ENCODE measurements around the gene FEN1.

FEN1 gene

GRCh38 chr11:61802605-61803004 is 9.9 kb downstream of the FEN1 start:
- H3K9me3 Mint-ChIP-seq: no peaks in the 10 kb centered on the region
- CTCF ChIA-PET: no interaction called here
- H3K27ac Mint-ChIP-seq: no peak overlapping the region
- DNase-seq: no peak
- H3K27me3 Mint-ChIP-seq: no peaks in the 10 kb centered on the region
- peaks cover 57% of the 10 kb centered on the region for H3K36me3 Mint-ChIP-seq
- no peak overlapping the region for H3K4me3 Mint-ChIP-seq
- peaks cover 15% of the 10 kb centered on the region for H3K4me1 Mint-ChIP-seq

- H3K4me1 Mint-ChIP-seq: peaks cover 12% of the 10 kb centered on the region
- no peak overlapping the region for H3K4me3 Mint-ChIP-seq
- DNase-seq: no peak
- no peaks in the 10 kb centered on the region for H3K27me3 Mint-ChIP-seq
- CTCF ChIA-PET: interaction anchor here (1.1 kb wide), 1 partner anchor 12 kb away, joined by 4 read pairs; no protein-coding TSS in a partner anchor
- no peak overlapping the region for H3K27ac Mint-ChIP-seq
- H3K9me3 Mint-ChIP-seq: no peaks in the 10 kb centered on the region
- peaks cover 62% of the 10 kb centered on the region for H3K36me3 Mint-ChIP-seq
Observed at GRCh38 chr11:61803889-61804647, 11.4 kb downstream of the FEN1 start.

GRCh38 chr11:61805146-61805545 is 12.4 kb downstream of the FEN1 start:
- CTCF ChIA-PET: interaction anchor here (0.8 to 1.3 kb wide), 3 partner anchors 8 to 72 kb away, joined by 3 to 4 read pairs (median 3); no protein-coding TSS in a partner anchor
- no peaks in the 10 kb centered on the region for H3K9me3 Mint-ChIP-seq
- peaks cover 4% of the 10 kb centered on the region for H3K4me1 Mint-ChIP-seq
- no peak overlapping the region for H3K4me3 Mint-ChIP-seq
- peaks cover 60% of the 10 kb centered on the region for H3K36me3 Mint-ChIP-seq
- no peaks in the 10 kb centered on the region for H3K27me3 Mint-ChIP-seq
- no peak overlapping the region for H3K27ac Mint-ChIP-seq
- DNase-seq: no peak

GRCh38 chr11:61806785-61807184 is 14.1 kb downstream of the FEN1 start:
- H3K27me3 Mint-ChIP-seq: no peaks in the 10 kb centered on the region
- no peaks in the 10 kb centered on the region for H3K9me3 Mint-ChIP-seq
- no peaks in the 10 kb centered on the region for H3K4me1 Mint-ChIP-seq
- no peak overlapping the region for H3K27ac Mint-ChIP-seq
- CTCF ChIA-PET: interaction anchor here (2.1 kb wide), 1 partner anchor 9 kb away, joined by 13 read pairs; no protein-coding TSS in a partner anchor
- no peak overlapping the region for H3K4me3 Mint-ChIP-seq
- no peak for DNase-seq
- peaks cover 68% of the 10 kb centered on the region for H3K36me3 Mint-ChIP-seq

- Mint-ChIP-seq H3K27ac (no peak overlapping the region), H3K36me3 (peaks cover 72% of the 10 kb centered on the region), H3K4me3 (no peak overlapping the region), H3K9me3 (peaks cover 1% of the 10 kb centered on the region), H3K4me1 (peaks cover 12% of the 10 kb centered on the region), H3K27me3 (peaks cover 13% of the 10 kb centered on the region)
- CTCF ChIA-PET: interaction anchor here (9.0 kb wide), 1 partner anchor 13 kb away, joined by 72 read pairs; no protein-coding TSS in a partner anchor
- DNase-seq: no peak
Observed at GRCh38 chr11:61810671-61811175, 18.0 kb downstream of the FEN1 start.

- H3K4me3 Mint-ChIP-seq: no peak overlapping the region
- H3K27me3 Mint-ChIP-seq: peaks cover 24% of the 10 kb centered on the region
- no peak for DNase-seq
- peaks cover 15% of the 10 kb centered on the region for H3K4me1 Mint-ChIP-seq
- CTCF ChIA-PET: interaction anchor here (9.0 kb wide), 1 partner anchor 14 kb away, joined by 72 read pairs; no protein-coding TSS in a partner anchor
- H3K36me3 Mint-ChIP-seq: peaks cover 71% of the 10 kb centered on the region
- peaks cover 1% of the 10 kb centered on the region for H3K9me3 Mint-ChIP-seq
- peak overlapping the region; percentile 3 for H3K27ac Mint-ChIP-seq
Observed at GRCh38 chr11:61811831-61812230, 19.1 kb downstream of the FEN1 start.

GRCh38 chr11:61812736-61813411 is 20.2 kb downstream of the FEN1 start:
- no peak overlapping the region for H3K27ac Mint-ChIP-seq
- CTCF ChIA-PET: interaction anchor here (9.0 kb wide), 1 partner anchor 15 kb away, joined by 72 read pairs; no protein-coding TSS in a partner anchor

GRCh38 chr11:61814247-61814957 is 21.7 kb downstream of the FEN1 start:
- H3K4me1 Mint-ChIP-seq: peaks cover 21% of the 10 kb centered on the region
- H3K36me3 Mint-ChIP-seq: peaks cover 53% of the 10 kb centered on the region
- DNase-seq: peak; percentile 54
- H3K9me3 Mint-ChIP-seq: peaks cover 1% of the 10 kb centered on the region
- peak overlapping the region; percentile 93 for H3K27ac Mint-ChIP-seq
- H3K27me3 Mint-ChIP-seq: peaks cover 44% of the 10 kb centered on the region
- CTCF ChIA-PET: interaction anchor here (1.0 to 9.0 kb wide), 8 partner anchors 7 to 268 kb away, joined by 3 to 72 read pairs (median 4); partner anchors contain the start of genes FADS2 and FEN1
- H3K4me3 Mint-ChIP-seq: peak overlapping the region; percentile 95

More at GRCh38 chr11:61812736-61813411, 20.2 kb downstream of the FEN1 start:
- Mint-ChIP-seq H3K4me3 (no peak overlapping the region), H3K36me3 (peaks cover 64% of the 10 kb centered on the region), H3K27me3 (peaks cover 34% of the 10 kb centered on the region), H3K9me3 (peaks cover 1% of the 10 kb centered on the region), H3K4me1 (peaks cover 21% of the 10 kb centered on the region)
- DNase-seq: no peak

- Mint-ChIP-seq H3K4me3 (peak overlapping the region; percentile 95), H3K9me3 (peaks cover 1% of the 10 kb centered on the region), H3K27ac (peak overlapping the region; percentile 93), H3K4me1 (peaks cover 21% of the 10 kb centered on the region), H3K27me3 (peaks cover 48% of the 10 kb centered on the region), H3K36me3 (peaks cover 48% of the 10 kb centered on the region)
- CTCF ChIA-PET: interaction anchor here (0.8 to 9.0 kb wide), 10 partner anchors 8 to 267 kb away, joined by 3 to 72 read pairs (median 4); partner anchors contain the start of genes FADS2 and FEN1
- peak; percentile 74 for DNase-seq
Observed at GRCh38 chr11:61814958-61815789, 22.5 kb downstream of the FEN1 start.

GRCh38 chr11:61815790-61816735 is 23.4 kb downstream of the FEN1 start:
- Mint-ChIP-seq H3K27me3 (peaks cover 53% of the 10 kb centered on the region), H3K9me3 (peaks cover 1% of the 10 kb centered on the region), H3K4me1 (peaks cover 21% of the 10 kb centered on the region), H3K36me3 (peaks cover 40% of the 10 kb centered on the region), H3K4me3 (peak overlapping the region; percentile 95), H3K27ac (peak overlapping the region; percentile 93)
- peak; percentile 82 for DNase-seq
- CTCF ChIA-PET: interaction anchor here (0.8 to 9.0 kb wide), 7 partner anchors 8 to 81 kb away, joined by 4 to 72 read pairs (median 5); partner anchors contain the start of genes FADS2 and FEN1

GRCh38 chr11:61816736-61817455 is 24.2 kb downstream of the FEN1 start, which contains the start of gene FADS1:
Gene FADS1 (minus strand): TSS chr11:61817003. CDS start chr11:61816929, 74 bp downstream.
- H3K27ac Mint-ChIP-seq: peak within 1 kb of the TSS; percentile 93
- H3K27me3 Mint-ChIP-seq: peaks cover 56% of the 10 kb centered on the region
- peak; percentile 93 for DNase-seq
- peak within 1 kb of the TSS; percentile 95 for H3K4me3 Mint-ChIP-seq
- H3K4me1 Mint-ChIP-seq: peaks cover 21% of the 10 kb centered on the region
- CTCF ChIA-PET: interaction anchor here (2.7 to 9.0 kb wide), 3 partner anchors 12 to 19 kb away, joined by 7 to 72 read pairs (median 20); partner anchors contain the start of gene FADS2
- H3K36me3 Mint-ChIP-seq: peaks cover 33% of the 10 kb centered on the region
- peaks cover 1% of the 10 kb centered on the region for H3K9me3 Mint-ChIP-seq

All from activated naive CD4-positive, alpha-beta T cell treated with anti-CD3 and anti-CD28 coated beads, Interleukin-2, amount 10 ng/mL, durations not matched to agents 7 days and 5 days (primary cell).